Astrocyte (in vitro differentiated cells and primary cell): ENCODE measurements around the gene DDX59. TPM values are rescaled to one million over a fixed set of nuclear protein-coding genes. Genes with fewer than 3 reads are reported as not detected.

Experiments
- DNase-seq: peaks from one replicate; pipeline ENCODE4 v3.0.0-alpha.2; 2010; ENCODE audit warnings: low read depth
- FAIRE-seq: peaks from 2 replicates; lab custom pipeline; 2011; peaks lifted over from hg19 to GRCh38; lab: Jason Lieb, UNC
- H2AFZ ChIP-seq: 2 replicates; pipeline ENCODE4 v1.6.0; 2012; ENCODE audit warnings: low read depth, low read length, inconsistent platforms
- H3K27ac ChIP-seq: 2 replicates; pipeline ENCODE4 v1.5.1; 2011; ENCODE audit warnings: low read depth, low read length, inconsistent platforms
- H3K27me3 ChIP-seq: 2 replicates; pipeline ENCODE4 v1.6.0; 2011; ENCODE audit warnings: low read length, inconsistent platforms; ENCODE audit not compliant: insufficient read depth
- H3K36me3 ChIP-seq: 2 replicates; pipeline ENCODE4 v1.5.1; 2011; ENCODE audit warnings: low read length, inconsistent platforms; ENCODE audit not compliant: insufficient read depth
- H3K4me1 ChIP-seq: 2 replicates; pipeline ENCODE4 v1.5.1; 2011; ENCODE audit warnings: low read length, inconsistent platforms; ENCODE audit not compliant: insufficient read depth
- H3K4me2 ChIP-seq: 2 replicates; pipeline ENCODE4 v1.6.0; 2012; ENCODE audit warnings: low read length, inconsistent platforms
- H3K4me3 ChIP-seq: 2 replicates; pipeline ENCODE4 v1.5.1; 2011; ENCODE audit warnings: low read depth, mild to moderate bottlenecking, low read length, inconsistent platforms; ENCODE audit not compliant: insufficient read depth
- H3K79me2 ChIP-seq: 2 replicates; pipeline ENCODE4 v1.6.0; 2012; ENCODE audit warnings: mild to moderate bottlenecking, low read length, inconsistent platforms; ENCODE audit not compliant: insufficient read depth
- H3K9ac ChIP-seq: 2 replicates; pipeline ENCODE4 v1.6.0; 2012; ENCODE audit warnings: mild to moderate bottlenecking, low read length, inconsistent platforms
- H3K9me3 ChIP-seq: 2 replicates; pipeline ENCODE4 v1.5.1; 2012; ENCODE audit warnings: low read depth, mild to moderate bottlenecking, low read length, inconsistent platforms; ENCODE audit not compliant: insufficient read depth
- H4K20me1 ChIP-seq: 2 replicates; pipeline ENCODE4 v1.6.0; 2012; ENCODE audit warnings: low read length, inconsistent platforms; ENCODE audit not compliant: insufficient read depth
- H3K27ac Mint-ChIP-seq: one replicate; pipeline ENCODE4 v1.8.0; 2021; ENCODE audit warnings: mild to moderate bottlenecking, mixed read lengths; ENCODE audit not compliant: unreplicated experiment
- H3K27me3 Mint-ChIP-seq: one replicate; pipeline ENCODE4 v1.8.0; 2021; ENCODE audit warnings: low read depth, mixed read lengths; ENCODE audit not compliant: unreplicated experiment
- H3K36me3 Mint-ChIP-seq: one replicate; pipeline ENCODE4 v1.8.0; 2021; ENCODE audit warnings: low read depth, mixed read lengths; ENCODE audit not compliant: unreplicated experiment
- H3K4me1 Mint-ChIP-seq: one replicate; pipeline ENCODE4 v1.8.0; 2021; ENCODE audit warnings: low read depth, mixed read lengths; ENCODE audit not compliant: unreplicated experiment
- H3K4me3 Mint-ChIP-seq: one replicate; pipeline ENCODE4 v1.8.0; 2021; ENCODE audit warnings: mild to moderate bottlenecking, moderate library complexity, mixed read lengths; ENCODE audit not compliant: unreplicated experiment
- H3K9me3 Mint-ChIP-seq: one replicate; pipeline ENCODE4 v1.8.0; 2021; ENCODE audit warnings: mild to moderate bottlenecking, mixed read lengths; ENCODE audit not compliant: unreplicated experiment
- CTCF ChIP-seq: IDR thresholded peaks from 2 replicates; pipeline ENCODE4 v1.5.1; 2011; ENCODE audit warnings: low read depth, mild to moderate bottlenecking, inconsistent platforms, low read length, moderate library complexity; ENCODE audit not compliant: insufficient read depth
- EZH2 ChIP-seq: IDR thresholded peaks from 2 replicates; pipeline ENCODE4 v1.6.1; 2012; ENCODE audit warnings: mild to moderate bottlenecking, low read length, inconsistent platforms; ENCODE audit not compliant: insufficient read depth
- total RNA-seq: library from RNA; stranded (reverse); gene quantifications from 2 replicates; pipeline ENCODE4 v1.2.1, GENCODE V29; 2021

Gene DDX59
- total RNA-seq, 1 donor from 2014 or later: 12.6 TPM

- H3K4me3 Mint-ChIP-seq: peak within 1 kb of the TSS; percentile 89
- no peak for FAIRE-seq
- peak within 1 kb of the TSS; percentile 85 for H3K4me3 ChIP-seq
- peak within 1 kb of the TSS; percentile 96 for H3K27ac ChIP-seq
- peak within 1 kb of the TSS; percentile 93 for H2AFZ ChIP-seq
- H3K36me3 Mint-ChIP-seq: no peaks in the 10 kb centered on the region
- H3K27me3 Mint-ChIP-seq: no peaks in the 10 kb centered on the region
- H3K4me2 ChIP-seq: peak within 1 kb of the TSS; percentile 90
- peak within 1 kb of the TSS; percentile 95 for H3K9ac ChIP-seq
- H3K9me3 ChIP-seq: no peaks in the 10 kb centered on the region
- peak; percentile 80 for DNase-seq
- no peaks in the 10 kb centered on the region for H4K20me1 ChIP-seq
- peaks cover 10% of the 10 kb centered on the region for H3K4me1 Mint-ChIP-seq
- H3K79me2 ChIP-seq: peaks cover 18% of the 10 kb centered on the region
- no peak for TF ChIP-seq EZH2
- TF ChIP-seq CTCF: no peak
- H3K9me3 Mint-ChIP-seq: no peaks in the 10 kb centered on the region
- H3K36me3 ChIP-seq: peaks cover 4% of the 10 kb centered on the region
- peaks cover 5% of the 10 kb centered on the region for H3K4me1 ChIP-seq
- H3K27ac Mint-ChIP-seq: peak within 1 kb of the TSS; percentile 58
- H3K27me3 ChIP-seq: no peaks in the 10 kb centered on the region
Measured at GRCh38 chr1:200620273-200621131, 49.2 kb downstream of the DDX59 start, which contains the start of gene KIF14. Gene KIF14, minus strand, starts transcription at chr1:200620751. Its CDS starts 2,028 bp downstream, at chr1:200618723.

GRCh38 chr1:200619894-200620272, 49.8 kb downstream of the DDX59 start:
- Mint-ChIP-seq H3K4me3 (peak overlapping the region; percentile 89), H3K4me1 (peaks cover 5% of the 10 kb centered on the region), H3K27ac (no peak overlapping the region), H3K9me3 (no peaks in the 10 kb centered on the region), H3K36me3 (no peaks in the 10 kb centered on the region), H3K27me3 (no peaks in the 10 kb centered on the region)
- peaks cover 5% of the 10 kb centered on the region for H3K4me1 ChIP-seq
- H3K9ac ChIP-seq: peak overlapping the region; percentile 95
- no peak for FAIRE-seq
- peaks cover 18% of the 10 kb centered on the region for H3K79me2 ChIP-seq
- peak overlapping the region; percentile 85 for H3K4me3 ChIP-seq
- DNase-seq: no peak
- H3K9me3 ChIP-seq: no peaks in the 10 kb centered on the region
- no peaks in the 10 kb centered on the region for H3K27me3 ChIP-seq
- TF ChIP-seq EZH2: no peak
- peak overlapping the region; percentile 90 for H3K4me2 ChIP-seq
- no peaks in the 10 kb centered on the region for H4K20me1 ChIP-seq
- H3K27ac ChIP-seq: peak overlapping the region; percentile 96
- H2AFZ ChIP-seq: peak overlapping the region; percentile 93
- H3K36me3 ChIP-seq: peaks cover 4% of the 10 kb centered on the region

- peaks cover 2% of the 10 kb centered on the region for H3K4me1 Mint-ChIP-seq
- no peak overlapping the region for H3K27ac Mint-ChIP-seq
- no peak for TF ChIP-seq CTCF
- TF ChIP-seq EZH2: no peak
- H3K4me1 ChIP-seq: no peaks in the 10 kb centered on the region
- H3K27ac ChIP-seq: no peak overlapping the region
- H3K36me3 Mint-ChIP-seq: no peaks in the 10 kb centered on the region
- no peak for DNase-seq
- H3K36me3 ChIP-seq: peaks cover 4% of the 10 kb centered on the region
- no peak overlapping the region for H3K4me3 ChIP-seq
- H3K9me3 Mint-ChIP-seq: no peaks in the 10 kb centered on the region
- H3K27me3 ChIP-seq: no peaks in the 10 kb centered on the region
- no peak overlapping the region for H3K9ac ChIP-seq
- no peak overlapping the region for H3K4me3 Mint-ChIP-seq
- H4K20me1 ChIP-seq: no peaks in the 10 kb centered on the region
- H3K27me3 Mint-ChIP-seq: no peaks in the 10 kb centered on the region
- no peaks in the 10 kb centered on the region for H3K9me3 ChIP-seq
- H3K79me2 ChIP-seq: no peaks in the 10 kb centered on the region
- H3K4me2 ChIP-seq: no peak overlapping the region
- H2AFZ ChIP-seq: peak overlapping the region; percentile 45
- no peak for FAIRE-seq
Measured at GRCh38 chr1:200610846-200611245, 58.9 kb downstream of the DDX59 start.
